ENCODE results near the gene TSPAN14.

DNA sequence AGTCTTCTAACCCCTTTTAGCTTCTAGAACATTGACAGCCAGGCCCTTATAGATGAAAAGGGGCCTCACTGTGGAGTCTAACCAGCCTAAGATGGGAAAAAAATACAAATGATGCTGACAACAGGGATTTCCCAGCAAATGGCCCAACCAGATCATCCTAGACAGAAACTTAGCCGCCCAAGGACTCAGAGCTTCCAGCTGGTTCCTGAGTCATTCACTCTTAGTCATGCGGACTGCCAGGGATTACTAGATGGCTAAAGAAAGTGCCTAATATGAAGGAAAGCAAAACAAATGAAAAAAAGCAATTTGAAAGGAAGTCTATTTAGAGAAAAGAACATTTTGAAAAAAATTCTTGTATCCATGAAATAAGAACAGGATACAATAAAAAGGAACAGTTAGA lies 23.7 kb downstream of the TSPAN14 start:
- TF ChIP-seq POLR2AphosphoS5 (IDR thresholded peaks at IDR 0.05; ENCODE audit: low read depth, low read length), result no peak
- no peak for TF ChIP-seq POLR2A (IDR thresholded peaks at IDR 0.05; ENCODE audit: low read depth, low read length)
- no peak for TF ChIP-seq TAF1 (IDR thresholded peaks at IDR 0.05; ENCODE audit: low read depth, low read length)
- no peak for TF ChIP-seq SPI1 (IDR thresholded peaks at IDR 0.05; ENCODE audit: low read depth, low read length)
